Stimulated activated CD4-positive, alpha-beta T cell treated with anti-CD3 and anti-CD28 coated beads, Interleukin-4, amount 100 ng/mL, for 24 hours (primary cell): ENCODE measurements around the gene TLNRD1.

Experiments
- DNase-seq: peaks from one replicate; pipeline ENCODE4 v3.0.0-alpha.2; 2020

Gene TLNRD1

GRCh38 chr15:81002331-81003096 is 1.8 kb downstream of the TLNRD1 start:
- DNase-seq = no peak

- DNase-seq = no peak
These were observed 2.3 kb downstream of the TLNRD1 start for GRCh38 chr15:81003097-81003350.

GRCh38 chr15:81006124-81006523 is 5.4 kb downstream of the TLNRD1 start:
- no peak for DNase-seq

- DNase-seq = no peak
These were observed 6.8 kb downstream of the TLNRD1 start for GRCh38 chr15:81007428-81008064.

GRCh38 chr15:81008312-81008711 is 7.6 kb downstream of the TLNRD1 start:
- no peak for DNase-seq

- no peak for DNase-seq
These were observed 9.4 kb downstream of the TLNRD1 start for GRCh38 chr15:81010086-81010485.

GRCh38 chr15:81011593-81011992 is 10.9 kb downstream of the TLNRD1 start:
- DNase-seq = no peak

GRCh38 chr15:81012588-81012987 is 11.9 kb downstream of the TLNRD1 start:
- DNase-seq = no peak

- no peak for DNase-seq
These were observed 12.7 kb downstream of the TLNRD1 start for GRCh38 chr15:81013396-81013929.

- no peak for DNase-seq
These were observed 13.8 kb downstream of the TLNRD1 start for GRCh38 chr15:81014446-81015093.

- DNase-seq = no peak
These were observed 15.1 kb downstream of the TLNRD1 start for GRCh38 chr15:81015621-81016488.

- no peak for DNase-seq
These were observed 15.9 kb downstream of the TLNRD1 start for GRCh38 chr15:81016489-81017068.

- no peak for DNase-seq
These were observed 17.5 kb downstream of the TLNRD1 start for GRCh38 chr15:81018197-81018596.

GRCh38 chr15:81021321-81021720 is 20.6 kb downstream of the TLNRD1 start:
- no peak for DNase-seq

GRCh38 chr15:81023483-81024264 is 23.0 kb downstream of the TLNRD1 start:
- peak; percentile 35 for DNase-seq

GRCh38 chr15:81024265-81024872 is 23.6 kb downstream of the TLNRD1 start:
- DNase-seq = no peak

GRCh38 chr15:81024936-81025335 is 24.2 kb downstream of the TLNRD1 start:
- DNase-seq = no peak

- no peak for DNase-seq
These were observed 25.1 kb downstream of the TLNRD1 start for GRCh38 chr15:81025721-81026370.

- DNase-seq = no peak
These were observed 26.3 kb downstream of the TLNRD1 start for GRCh38 chr15:81026836-81027599.
